GM19023 (cell line): Measurements from ENCODE around the gene DHRSX.
"Not testable (repeated sequence)": the region's sequence is repeated elsewhere in the genome, so short reads cannot be mapped to it uniquely, and the experiment has no call there.

Experiments
- ATAC-seq: cut with Tn5 transposase; IDR thresholded peaks from one replicate; pipeline ENCODE4 v1.9.1; 2021; ENCODE audit warnings: mild to moderate bottlenecking, moderate library complexity; ENCODE audit not compliant: unreplicated experiment

DHRSX gene

DNA sequence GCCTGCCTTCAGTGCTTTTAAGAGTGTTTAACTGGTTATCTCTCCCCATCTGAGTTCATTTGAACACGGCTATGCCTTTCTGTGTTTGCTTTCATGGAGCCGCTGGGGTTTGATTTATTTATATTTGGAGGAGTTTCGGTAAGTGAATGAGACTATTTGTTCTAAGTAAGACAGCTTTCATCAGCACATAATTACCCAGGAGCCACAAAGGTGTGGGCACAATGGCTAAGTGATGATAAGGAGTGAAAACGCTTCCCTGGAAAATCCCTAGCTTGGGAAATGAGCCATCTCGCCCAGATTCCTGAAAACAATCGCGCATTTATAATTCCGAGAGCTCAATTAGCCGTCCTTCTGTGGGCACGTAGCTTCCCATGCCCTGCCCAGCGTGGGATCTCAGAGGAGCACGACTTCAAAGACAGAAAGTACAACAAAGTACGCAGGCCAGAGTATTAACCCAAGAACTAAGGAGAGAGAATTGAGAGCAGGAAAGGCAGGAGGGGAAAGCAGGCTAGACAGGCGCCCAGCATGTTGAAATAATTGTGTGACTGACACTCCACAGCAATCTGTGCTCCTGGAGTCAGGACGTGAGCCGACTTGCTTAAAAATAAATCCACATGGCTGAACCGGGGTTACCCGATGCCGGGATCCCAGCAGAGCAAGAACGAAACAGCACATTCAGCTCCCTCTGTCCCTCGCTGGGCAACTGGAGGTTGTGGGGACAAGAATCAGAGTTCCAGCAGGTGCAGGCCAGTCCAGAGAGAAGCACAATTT is 99.0 kb downstream of the DHRSX start:
- no peak for ATAC-seq

DNA sequence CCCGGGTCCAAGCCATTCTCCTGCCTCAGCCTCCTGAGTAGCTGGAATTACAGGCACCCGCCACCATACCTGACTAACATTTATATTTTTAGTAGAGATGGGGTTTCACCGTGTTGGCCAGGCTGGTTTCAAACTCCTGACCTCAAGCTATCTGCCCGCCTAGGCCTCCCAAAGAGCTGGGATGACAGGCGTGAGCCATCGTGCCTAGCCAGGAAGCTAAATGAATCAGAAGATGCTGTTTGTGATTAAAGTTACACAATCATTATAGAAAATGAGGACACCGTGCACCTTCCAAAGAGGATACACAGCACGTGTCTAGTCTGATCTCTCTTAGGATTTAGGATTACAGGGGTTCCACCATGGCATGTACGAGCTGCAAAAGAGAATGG is 99.6 kb downstream of the DHRSX start:
- ATAC-seq: no peak

DNA sequence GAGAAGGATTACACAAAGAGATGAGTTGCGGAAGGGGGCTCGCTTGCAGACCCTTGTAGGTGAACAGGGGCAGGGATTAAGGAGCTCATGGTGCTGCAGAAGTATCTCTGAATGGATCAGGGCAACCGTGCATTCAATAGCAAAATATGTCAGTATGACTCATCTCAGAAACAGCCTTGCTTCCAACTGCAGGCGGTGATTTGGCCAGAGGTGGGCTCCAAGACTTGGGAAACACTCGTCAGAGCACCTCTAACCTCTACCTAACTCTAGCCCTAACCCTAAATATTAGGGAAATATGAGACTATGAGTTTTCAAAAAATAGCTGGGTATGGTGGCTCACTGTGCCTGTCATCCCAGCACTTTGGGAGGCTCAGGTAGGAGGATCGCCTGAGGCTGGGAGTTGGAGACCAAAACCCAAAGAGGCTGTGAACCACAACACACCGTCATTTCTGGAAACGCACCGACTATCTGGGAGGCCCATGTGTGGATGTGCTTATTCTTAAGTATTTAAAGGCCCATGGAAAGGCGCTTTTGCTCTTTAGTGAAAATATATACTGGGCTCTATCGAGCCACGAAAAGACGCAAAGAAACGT is 102.6 kb downstream of the DHRSX start:
- ATAC-seq: no peak

DNA sequence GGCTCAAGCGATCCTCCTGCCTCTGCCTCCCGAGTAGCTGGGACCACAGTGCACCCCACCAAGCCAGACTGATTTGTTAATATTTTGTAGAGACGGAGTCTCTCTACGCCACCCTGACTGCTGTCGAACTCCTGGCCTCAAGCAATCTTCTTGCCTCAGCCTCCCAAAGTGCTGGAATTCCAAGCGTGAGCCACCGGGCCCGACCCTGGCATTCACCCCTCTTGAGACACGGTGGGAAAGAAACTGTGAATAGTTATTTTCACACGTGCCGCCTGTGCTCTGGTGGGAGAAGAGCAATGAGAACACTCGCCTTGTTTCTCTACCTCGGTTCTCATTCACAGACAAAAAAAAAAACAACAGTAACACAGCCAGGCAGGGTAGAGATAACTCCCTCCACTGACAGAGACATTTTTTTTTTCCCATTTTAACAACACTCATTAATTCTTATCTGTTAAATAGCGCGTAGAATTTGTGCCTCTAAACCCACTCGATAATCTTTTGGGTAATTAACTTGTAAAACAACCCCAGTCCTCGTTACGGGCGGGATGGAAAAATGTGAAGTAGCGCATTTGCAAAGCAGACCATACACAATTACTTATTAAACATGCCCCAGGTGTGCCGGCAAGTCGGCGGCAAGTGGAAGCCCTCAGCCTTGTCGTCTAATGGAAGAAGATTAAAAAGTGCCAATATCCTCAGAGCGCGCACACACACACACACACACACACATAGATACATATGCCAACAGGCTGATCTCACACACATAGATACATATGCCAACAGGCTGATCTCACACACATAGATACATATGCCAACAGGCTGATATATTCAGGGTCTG is 103.3 kb downstream of the DHRSX start:
- no peak for ATAC-seq

DNA sequence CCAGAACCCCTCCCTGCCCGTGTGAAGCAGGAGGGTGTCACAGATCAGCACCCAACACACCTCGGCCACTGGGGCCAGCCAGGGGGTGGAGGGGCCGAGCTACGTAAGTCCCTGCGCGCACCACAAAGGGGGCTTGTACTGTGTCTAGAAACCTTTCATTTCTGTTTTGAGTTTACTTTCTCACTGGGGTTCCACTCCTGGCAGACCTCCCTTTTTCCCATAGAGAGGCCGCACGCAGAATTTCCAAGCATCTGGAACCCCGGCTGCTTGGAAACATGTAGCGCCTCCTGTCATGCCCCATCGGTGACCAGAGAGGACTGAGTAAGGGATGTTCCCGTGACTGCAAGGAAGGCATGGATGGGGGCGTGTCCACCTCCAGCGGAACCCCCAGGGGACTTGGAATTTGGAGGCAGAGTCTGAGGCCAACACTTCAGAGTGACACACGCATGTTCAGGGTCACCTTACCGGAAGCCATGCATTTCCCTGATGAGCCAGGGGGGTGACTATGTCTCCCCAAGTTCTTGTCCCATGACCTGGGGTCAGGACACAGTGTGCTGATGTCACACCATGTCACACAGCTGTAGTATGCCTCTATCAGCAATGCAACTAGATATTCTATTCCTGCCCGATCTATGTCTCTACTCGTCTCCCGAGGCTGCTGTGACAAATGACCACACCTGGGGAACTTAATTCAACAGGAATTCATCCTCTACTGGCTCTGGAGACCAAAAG is 105.3 kb downstream of the DHRSX start:
- ATAC-seq: no peak

DNA sequence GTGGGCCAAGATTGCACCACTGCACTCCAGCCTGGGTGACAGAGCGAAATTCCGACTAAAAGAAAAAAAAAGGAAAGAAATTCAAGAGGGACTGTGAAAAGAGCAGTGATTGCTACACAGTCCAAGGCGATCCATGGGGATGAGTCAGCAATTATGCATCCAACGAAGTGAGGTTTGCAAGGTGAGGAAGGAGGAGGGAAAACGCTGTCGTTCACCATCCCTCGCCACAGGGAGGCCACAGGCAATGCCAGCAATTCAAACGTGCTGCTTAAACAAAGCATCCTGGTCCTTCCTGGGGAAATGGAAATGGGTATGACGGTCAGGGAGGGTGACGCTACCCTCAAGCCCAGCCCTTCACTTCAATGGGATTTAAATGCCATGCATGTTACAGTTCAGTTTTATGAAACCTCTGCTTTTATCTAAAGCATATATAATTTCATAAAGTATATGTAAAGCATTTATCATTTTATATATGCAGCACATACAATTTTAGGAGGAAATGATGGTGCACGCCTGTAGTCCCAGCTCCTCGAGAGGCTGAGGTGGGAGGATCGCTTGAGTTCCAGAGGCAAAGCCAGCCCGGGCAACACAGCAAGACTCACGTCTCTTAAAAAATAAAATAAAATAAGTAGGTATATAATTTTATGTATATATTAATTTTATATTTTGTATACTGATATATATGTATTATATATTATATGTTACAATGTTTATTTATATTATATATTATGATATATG is 108.7 kb downstream of the DHRSX start:
- ATAC-seq: no peak

DNA sequence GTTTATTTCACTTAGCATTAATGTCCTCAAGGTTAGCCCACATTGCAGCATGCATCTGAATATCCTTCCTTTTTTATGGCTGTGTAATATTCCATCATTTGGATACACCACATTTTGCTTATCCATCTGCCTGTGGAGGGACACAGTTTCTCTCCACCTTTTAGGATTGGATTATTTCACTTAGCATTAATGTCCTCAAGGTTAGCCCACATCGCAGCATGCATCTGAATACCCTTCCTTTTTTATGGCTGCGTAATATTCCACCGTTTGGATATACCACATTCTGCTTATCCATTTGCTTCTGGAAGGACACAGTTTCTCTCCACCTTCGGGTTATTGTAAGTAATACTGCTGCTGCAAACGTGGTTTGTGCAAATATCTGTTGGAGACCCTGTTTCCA is 110.0 kb downstream of the DHRSX start:
- ATAC-seq: no peak

DNA sequence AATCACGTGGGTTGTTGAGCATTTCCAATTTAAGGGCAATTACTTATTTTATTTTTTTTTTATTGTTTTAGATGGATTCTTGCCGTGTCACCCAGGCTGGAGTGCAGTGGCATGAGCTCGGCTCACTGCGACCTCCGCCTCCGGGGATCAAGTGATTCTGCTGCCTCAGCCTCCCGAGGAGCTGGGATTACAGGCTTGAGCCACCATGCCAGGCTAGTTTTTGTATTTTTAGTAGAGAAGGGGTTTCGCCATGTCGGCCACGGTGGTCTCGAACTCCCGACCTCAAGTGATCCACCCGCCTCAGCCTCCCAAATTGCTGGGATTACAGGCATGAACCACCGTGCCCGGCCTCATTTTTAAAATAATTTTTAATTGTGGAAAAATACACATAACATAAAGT is 111.0 kb downstream of the DHRSX start:
- not testable (repeated sequence) for ATAC-seq

DNA sequence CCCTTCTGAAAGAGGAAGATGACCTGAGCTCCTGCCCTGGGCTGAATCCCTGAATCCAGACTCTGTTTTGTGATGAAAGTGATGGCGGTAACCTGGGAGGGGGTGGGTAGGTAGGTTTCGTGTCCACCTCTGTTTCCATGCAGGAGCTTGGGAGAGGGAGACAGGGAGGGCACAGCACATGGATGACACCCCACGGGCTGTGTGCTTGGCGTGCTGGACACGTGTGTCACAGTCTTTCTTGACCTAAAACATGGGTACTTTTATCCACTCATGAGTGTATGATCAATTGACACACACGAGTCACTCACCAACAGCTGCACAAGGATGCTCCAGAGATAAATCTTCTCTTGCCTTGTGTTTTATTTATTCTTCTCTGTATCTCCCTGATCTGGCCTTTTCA is 111.5 kb downstream of the DHRSX start:
- no peak for ATAC-seq

DNA sequence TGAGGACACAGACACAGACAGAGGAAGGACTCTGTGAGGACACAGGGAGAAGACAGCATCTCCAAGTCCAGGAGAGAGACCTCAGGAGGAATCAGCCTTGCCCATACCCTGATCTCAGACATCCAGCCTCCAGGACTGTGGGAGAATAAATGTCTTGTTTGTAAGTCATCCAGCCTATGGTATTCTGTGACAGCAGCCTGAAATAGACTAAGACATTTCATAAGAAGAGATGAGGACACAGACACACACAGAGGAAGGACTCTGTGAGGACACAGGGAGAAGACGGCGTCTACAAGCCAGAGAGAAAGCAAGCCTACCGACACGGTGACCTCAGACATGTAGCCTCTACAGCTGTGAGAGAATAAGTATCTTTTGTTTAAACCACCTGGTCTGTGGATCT is 112.1 kb downstream of the DHRSX start:
- ATAC-seq: no peak

DNA sequence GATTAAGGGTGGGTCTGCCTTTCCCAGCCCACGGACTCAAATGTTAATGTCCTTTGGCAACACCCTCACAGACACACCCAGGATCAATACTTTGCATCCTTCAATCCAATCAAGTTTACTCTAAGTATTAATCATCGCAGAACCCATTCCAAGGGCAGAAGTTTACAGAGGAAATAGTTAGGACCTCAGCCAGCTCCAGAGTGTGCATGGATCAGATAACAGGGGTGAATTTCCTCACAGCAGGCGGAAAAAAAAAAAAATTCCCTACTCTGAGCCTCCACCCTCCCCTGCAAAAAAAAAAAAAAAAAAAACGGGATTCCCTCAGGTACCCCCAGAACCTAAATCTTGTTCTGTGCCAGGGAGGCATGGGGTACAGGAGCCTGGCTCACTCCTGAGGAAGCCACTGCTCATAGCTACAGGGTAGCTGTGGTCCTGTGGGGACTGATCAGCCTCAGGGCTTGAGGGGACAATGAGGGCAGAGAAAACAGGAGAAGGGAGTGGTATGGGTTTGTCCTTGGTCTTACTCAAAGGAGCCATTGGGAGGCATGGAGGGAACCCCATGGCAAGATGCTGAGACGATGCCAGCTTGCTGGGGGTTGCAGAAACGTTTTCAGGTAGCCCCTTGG is 113.0 kb downstream of the DHRSX start:
- ATAC-seq: no peak

DNA sequence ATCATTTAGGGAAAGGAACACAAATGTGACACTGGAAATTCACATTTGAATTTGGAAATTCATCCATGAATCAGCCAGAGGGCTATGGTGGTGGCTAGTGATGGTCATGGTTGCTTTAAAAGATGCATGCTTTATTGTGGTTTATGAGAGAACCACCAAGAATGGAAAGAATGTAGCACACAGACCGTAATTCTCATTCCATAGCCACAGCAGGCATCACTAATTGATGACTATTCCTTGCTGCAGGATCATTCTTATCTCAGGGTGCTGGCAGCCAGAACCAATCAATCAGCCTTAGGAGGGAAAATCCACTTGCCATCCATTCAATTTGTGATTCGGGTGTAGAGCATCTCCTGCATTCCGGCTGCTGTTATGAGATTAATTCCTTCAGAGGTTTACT is 115.6 kb downstream of the DHRSX start:
- ATAC-seq: no peak

DNA sequence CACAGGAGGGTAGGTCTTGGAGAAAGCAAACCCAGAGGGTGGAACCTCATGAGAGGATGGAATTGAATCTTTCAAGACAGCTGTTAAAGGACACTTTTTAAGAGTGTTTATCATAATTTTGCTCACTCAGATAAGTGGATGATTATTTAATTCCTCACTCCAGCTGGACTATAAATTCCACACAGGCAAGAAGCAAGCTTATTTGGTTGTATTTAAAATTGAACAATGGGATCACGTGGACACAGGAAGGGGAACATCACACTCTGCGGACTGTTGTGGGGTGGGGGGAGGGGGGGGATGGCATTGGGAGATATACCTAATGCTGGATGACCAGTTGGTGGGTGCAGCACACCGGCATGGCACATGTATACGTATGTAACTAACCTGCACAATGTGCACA is 116.3 kb downstream of the DHRSX start:
- no peak for ATAC-seq

DNA sequence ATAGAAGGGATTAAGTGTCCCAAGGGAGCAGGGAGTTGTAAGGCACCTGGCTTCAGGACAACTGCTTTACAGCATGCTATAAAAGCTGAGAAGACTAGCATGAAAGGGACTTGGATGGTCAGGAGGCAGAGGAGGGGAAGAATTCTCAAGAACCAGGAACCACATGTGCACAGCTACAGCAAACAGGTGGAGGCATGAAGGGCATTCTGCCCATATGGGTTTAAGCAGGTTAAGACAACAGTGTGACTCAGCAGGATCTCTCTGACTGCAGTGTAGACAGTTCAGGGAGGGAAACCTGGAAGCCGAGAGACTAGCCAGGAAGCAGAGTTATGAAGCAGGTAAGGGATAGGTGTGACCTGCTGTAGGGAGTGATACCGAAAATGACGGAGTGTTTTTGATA is 117.0 kb downstream of the DHRSX start:
- no peak for ATAC-seq

DNA sequence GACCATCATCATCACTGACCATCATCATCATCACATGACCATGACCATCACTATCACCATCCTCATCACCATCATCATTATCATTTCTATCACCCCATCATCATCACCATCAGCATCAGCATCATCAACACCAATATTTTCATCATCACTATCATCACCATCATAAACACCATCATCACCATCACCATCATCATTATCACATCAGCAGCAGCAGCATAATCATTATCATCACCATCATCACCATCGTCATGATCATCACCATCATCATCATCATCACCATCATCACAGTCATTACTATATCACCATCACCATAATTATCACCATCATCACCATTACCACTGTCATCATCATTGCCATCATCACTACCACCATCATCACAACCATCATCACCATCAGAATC is 117.6 kb downstream of the DHRSX start:
- ATAC-seq: no peak

DNA sequence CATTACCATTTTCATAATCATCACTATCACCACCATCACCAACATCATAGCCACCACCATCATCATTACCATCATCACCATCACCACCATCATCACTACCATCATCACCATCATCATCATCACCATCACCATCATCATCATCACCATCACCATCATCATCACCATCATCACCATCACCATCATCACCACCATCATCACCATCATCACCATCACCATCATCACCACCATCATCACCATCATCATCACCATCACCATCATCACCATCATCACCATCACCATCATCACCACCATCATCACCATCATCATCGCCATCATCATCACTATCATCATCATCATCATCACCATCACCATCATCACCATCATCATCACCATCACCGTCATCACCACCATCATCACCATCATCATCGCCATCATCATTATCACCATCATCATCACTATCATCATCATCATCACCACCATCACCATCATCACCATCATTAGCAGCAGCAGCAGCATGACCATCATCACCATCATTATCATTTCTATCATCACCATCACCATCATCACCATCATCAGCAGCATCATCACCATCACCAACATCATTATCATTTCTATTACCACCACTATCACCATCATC is 118.2 kb downstream of the DHRSX start:
- ATAC-seq: not testable (repeated sequence)

DNA sequence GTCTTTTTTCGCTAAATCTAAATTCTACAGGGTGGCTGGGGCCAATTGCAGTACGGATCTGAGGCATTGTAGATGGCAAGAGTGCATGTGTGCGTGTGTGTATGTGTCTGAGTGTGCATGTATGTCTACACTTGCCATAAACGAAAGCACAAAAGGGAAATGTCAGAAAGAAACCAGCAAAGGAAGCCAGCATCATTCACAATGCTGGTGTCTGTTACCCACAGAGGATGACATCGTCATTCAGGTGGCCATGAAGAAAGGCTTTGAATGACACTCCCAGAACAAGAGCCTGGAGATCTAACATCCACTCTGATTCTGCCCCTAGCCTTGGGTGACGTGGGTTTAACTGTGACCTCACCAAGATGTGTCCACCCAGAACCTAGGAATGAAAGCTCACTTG is 124.6 kb downstream of the DHRSX start:
- no peak for ATAC-seq

DNA sequence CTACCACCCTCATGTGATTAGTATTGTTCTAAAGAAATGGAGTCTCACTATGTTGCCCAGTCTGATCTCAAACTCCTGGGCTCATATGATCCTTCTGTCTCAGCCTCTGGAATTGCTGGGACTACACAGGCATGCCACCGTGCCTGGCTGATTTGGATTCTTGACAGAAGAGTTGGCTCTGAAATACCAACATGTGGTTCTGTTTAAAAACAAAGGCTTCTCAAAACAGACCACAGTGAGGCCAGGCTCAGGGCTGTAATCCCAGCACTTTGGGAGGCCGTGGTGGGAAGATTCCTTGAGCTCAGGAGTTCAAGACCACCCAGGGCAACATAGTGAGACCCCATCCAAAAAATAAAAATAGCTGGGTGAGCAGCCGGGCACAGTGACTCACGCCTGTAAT is 126.7 kb downstream of the DHRSX start:
- ATAC-seq: no peak

DNA sequence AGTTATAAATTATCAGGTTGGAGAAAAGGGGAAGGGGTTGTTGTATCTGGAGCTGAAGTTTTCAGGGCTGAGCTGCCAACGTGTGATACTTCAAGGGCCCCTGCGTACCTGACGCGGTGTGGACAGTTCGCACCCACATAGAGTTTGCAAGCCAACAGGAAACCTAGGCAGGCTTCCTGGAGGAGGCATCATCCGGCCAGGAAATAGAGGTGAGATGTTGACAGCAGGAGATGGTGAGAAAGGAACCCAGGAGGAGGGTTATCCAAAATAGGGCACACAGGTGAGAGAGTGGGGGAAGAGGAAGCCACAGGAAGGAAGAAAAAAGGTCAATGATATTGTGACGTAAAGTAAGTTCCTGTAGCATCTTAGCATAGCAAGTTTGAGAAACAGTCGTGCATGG is 127.2 kb downstream of the DHRSX start:
- ATAC-seq: no peak
